Measurements from ENCODE around the gene ANKUB1.

DNA sequence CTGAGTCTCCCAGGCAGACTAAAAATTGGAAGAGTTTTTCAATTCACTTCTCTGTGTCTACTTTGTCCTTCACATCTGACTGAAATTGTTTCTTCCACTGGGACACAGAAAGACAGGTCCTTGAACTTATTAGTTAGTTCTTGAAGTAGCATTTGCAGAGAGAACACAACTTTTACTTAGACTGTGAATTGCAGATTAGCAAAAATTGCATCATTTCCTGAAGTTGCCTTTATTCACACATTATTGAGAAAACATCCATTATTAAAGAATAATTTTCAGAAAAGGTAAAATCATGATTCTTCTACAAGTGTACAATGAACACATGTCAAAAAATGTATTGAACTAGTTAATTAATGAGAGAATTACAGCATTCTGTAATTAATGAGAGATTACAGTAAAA, 38.6 kb downstream of the ANKUB1 start:
- TF ChIP-seq POLR2A (IDR thresholded peaks at IDR 0.05) = no peak
- TF ChIP-seq, protein P1, sequence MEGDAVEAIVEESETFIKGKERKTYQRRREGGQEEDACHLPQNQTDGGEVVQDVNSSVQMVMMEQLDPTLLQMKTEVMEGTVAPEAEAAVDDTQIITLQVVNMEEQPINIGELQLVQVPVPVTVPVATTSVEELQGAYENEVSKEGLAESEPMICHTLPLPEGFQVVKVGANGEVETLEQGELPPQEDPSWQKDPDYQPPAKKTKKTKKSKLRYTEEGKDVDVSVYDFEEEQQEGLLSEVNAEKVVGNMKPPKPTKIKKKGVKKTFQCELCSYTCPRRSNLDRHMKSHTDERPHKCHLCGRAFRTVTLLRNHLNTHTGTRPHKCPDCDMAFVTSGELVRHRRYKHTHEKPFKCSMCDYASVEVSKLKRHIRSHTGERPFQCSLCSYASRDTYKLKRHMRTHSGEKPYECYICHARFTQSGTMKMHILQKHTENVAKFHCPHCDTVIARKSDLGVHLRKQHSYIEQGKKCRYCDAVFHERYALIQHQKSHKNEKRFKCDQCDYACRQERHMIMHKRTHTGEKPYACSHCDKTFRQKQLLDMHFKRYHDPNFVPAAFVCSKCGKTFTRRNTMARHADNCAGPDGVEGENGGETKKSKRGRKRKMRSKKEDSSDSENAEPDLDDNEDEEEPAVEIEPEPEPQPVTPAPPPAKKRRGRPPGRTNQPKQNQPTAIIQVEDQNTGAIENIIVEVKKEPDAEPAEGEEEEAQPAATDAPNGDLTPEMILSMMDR (IDR thresholded peaks at IDR 0.05) = no peak

Data from thyroid gland (tissue), 4 donors.